Activated T-cell treated with anti-CD3 and anti-CD28 coated beads, Interleukin-2, amount 50 U/mL, for 24 hours (primary cell): Measurements from ENCODE around the gene ABCC8.

Experiments
- DNase-seq: peaks from one replicate; pipeline ENCODE4 v3.0.0-alpha.2; 2020
- H3K27ac Mint-ChIP-seq: 2 replicates; pipeline ENCODE4 v1.8.0; 2020; ENCODE audit warnings: mild to moderate bottlenecking, mixed read lengths
- H3K27me3 Mint-ChIP-seq: 2 replicates; pipeline ENCODE4 v1.8.0; 2020; ENCODE audit warnings: mixed read lengths
- H3K36me3 Mint-ChIP-seq: 2 replicates; pipeline ENCODE4 v1.8.0; 2020; ENCODE audit warnings: low read depth, mixed read lengths
- H3K4me1 Mint-ChIP-seq: 2 replicates; pipeline ENCODE4 v1.8.0; 2020; ENCODE audit warnings: low read depth, mixed read lengths
- H3K4me3 Mint-ChIP-seq: 2 replicates; pipeline ENCODE4 v1.8.0; 2020; ENCODE audit warnings: mild to moderate bottlenecking, moderate library complexity, mixed read lengths
- H3K9me3 Mint-ChIP-seq: 2 replicates; pipeline ENCODE4 v1.8.0; 2020; ENCODE audit warnings: mixed read lengths

ABCC8 gene

GRCh38 chr11:17490938-17491337, 14.3 kb upstream of the ABCC8 start:
- Mint-ChIP-seq H3K9me3 (no peaks in the 10 kb centered on the region), H3K27me3 (peaks cover 7% of the 10 kb centered on the region), H3K27ac (no peak overlapping the region), H3K36me3 (no peaks in the 10 kb centered on the region), H3K4me1 (no peaks in the 10 kb centered on the region), H3K4me3 (no peak overlapping the region)
- no peak for DNase-seq

DNA sequence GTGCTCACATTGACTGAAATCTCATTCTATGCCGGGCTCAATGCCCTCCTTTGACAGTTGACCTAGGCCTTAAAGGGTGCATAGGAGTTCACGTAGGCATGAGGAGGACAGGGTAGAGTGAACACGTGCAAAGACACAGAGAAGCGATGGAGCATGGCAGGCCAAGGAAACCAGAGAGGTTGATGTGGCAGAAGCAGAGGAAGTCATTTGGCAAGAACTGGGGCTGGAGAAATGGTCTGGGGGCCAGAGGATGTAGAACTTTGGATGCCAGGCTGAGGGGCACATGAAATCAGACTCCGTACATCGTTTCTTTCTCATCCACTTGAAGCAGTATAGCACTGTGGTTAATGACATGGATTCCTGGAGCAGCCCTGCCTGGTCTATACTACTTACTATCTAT, 13.6 kb upstream of the ABCC8 start:
- Mint-ChIP-seq H3K9me3 (no peaks in the 10 kb centered on the region), H3K4me1 (no peaks in the 10 kb centered on the region), H3K36me3 (no peaks in the 10 kb centered on the region), H3K27ac (no peak overlapping the region), H3K4me3 (no peak overlapping the region), H3K27me3 (peaks cover 7% of the 10 kb centered on the region)
- no peak for DNase-seq

- Mint-ChIP-seq H3K27ac (no peak overlapping the region), H3K9me3 (no peaks in the 10 kb centered on the region), H3K36me3 (no peaks in the 10 kb centered on the region), H3K27me3 (peaks cover 7% of the 10 kb centered on the region), H3K4me1 (no peaks in the 10 kb centered on the region), H3K4me3 (no peak overlapping the region)
- no peak for DNase-seq
Measured at GRCh38 chr11:17489751-17490150, 13.1 kb upstream of the ABCC8 start.

DNA sequence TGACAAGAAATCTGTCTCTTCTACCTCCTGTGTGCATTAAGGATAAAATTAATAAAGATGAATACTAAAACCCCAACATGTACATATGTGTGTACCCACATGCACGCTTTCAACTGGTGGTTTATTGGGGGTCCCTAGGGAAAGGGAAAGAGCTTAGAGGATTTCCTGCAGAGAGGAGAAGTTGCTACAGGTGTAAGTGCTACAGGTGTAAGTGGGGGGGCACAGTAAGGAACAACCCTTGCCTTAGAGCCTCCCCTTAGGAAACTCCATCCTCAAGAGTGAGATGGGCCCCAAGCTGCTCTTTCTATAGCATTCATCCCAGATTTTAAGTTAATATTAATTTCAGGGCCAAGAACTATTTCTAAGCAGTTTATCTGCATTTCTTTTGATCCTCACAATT, 11.9 kb upstream of the ABCC8 start:
- H3K27ac Mint-ChIP-seq, result no peak overlapping the region
- H3K9me3 Mint-ChIP-seq, result peaks cover 3% of the 10 kb centered on the region
- H3K27me3 Mint-ChIP-seq, result peaks cover 8% of the 10 kb centered on the region
- DNase-seq, result no peak
- H3K4me3 Mint-ChIP-seq, result no peak overlapping the region
- no peaks in the 10 kb centered on the region for H3K4me1 Mint-ChIP-seq
- H3K36me3 Mint-ChIP-seq, result no peaks in the 10 kb centered on the region

DNA sequence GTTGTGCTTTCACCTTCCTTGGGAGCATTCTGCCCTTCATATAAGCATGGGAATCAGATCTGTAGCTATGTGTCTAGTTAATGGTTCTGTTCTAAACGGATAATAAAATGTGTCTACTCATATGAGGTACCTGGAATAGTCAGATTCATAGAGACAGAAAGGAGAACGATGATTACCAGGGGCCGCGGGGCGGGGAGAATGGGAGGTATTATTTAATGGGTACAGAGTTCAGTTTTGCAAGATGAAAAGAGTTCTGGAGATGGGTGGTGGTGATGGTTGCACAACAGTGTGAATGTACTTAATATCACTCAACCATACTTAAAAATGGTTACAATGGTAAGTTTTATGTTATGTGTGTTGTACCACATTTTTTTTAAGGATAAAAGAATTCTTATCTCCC, 10.0 kb upstream of the ABCC8 start:
- Mint-ChIP-seq H3K27ac (no peak overlapping the region), H3K9me3 (peaks cover 5% of the 10 kb centered on the region), H3K27me3 (peaks cover 10% of the 10 kb centered on the region), H3K4me3 (no peak overlapping the region), H3K4me1 (no peaks in the 10 kb centered on the region), H3K36me3 (no peaks in the 10 kb centered on the region)
- no peak for DNase-seq

GRCh38 chr11:17483505-17483904, 6.9 kb upstream of the ABCC8 start:
- Mint-ChIP-seq H3K36me3 (no peaks in the 10 kb centered on the region), H3K4me1 (no peaks in the 10 kb centered on the region), H3K4me3 (no peak overlapping the region), H3K27me3 (peaks cover 22% of the 10 kb centered on the region), H3K9me3 (peaks cover 5% of the 10 kb centered on the region), H3K27ac (no peak overlapping the region)
- no peak for DNase-seq

DNA sequence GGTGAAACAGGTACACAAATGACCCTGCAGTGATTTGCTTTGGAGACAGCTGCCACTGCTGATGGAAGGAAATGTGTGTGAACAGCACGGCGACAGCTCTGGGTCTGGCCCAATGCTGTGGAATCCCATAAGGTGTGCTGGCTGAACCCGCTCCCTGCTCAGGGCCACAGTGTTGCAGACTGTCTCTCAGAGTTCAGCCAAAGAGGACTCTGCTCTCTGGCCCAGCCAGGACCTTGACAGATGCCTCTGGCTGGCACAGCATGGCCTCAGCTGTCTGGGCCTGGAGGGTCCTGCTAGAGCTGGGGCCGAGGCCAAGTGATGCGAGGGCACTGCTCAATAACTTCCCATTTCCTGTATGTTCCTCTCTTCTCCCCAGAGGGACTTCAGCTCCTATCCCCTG, 5.3 kb upstream of the ABCC8 start:
- H3K4me1 Mint-ChIP-seq, result no peaks in the 10 kb centered on the region
- no peaks in the 10 kb centered on the region for H3K36me3 Mint-ChIP-seq
- H3K4me3 Mint-ChIP-seq, result no peak overlapping the region
- peaks cover 5% of the 10 kb centered on the region for H3K9me3 Mint-ChIP-seq
- peaks cover 34% of the 10 kb centered on the region for H3K27me3 Mint-ChIP-seq
- H3K27ac Mint-ChIP-seq, result no peak overlapping the region
- no peak for DNase-seq

- Mint-ChIP-seq H3K4me1 (peaks cover 2% of the 10 kb centered on the region), H3K27me3 (peaks cover 55% of the 10 kb centered on the region), H3K4me3 (no peak overlapping the region)
Measured at GRCh38 chr11:17479284-17480214, 2.9 kb upstream of the ABCC8 start.

DNA sequence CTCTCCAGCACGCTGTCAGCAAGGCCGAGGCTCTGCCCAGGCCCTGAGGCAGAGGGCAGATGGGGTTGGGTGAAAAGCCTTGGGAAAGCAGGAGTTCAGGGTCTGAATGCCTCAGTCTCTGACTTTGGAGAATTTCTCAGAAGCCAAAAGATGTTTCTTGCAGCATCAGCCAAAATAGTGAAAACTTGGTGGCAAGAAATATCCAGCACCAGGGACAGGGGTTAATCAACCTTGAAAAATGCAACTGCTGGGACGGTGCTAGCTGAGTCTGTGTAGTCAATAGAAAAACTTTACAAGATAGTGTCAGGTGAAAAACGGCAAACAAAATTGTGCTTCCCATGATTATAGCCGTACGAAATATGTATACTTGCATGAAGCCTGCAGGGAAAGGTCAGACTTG, 1.4 kb upstream of the ABCC8 start:
- no peaks in the 10 kb centered on the region for H3K9me3 Mint-ChIP-seq
- H3K27me3 Mint-ChIP-seq, result peaks cover 64% of the 10 kb centered on the region
- H3K36me3 Mint-ChIP-seq, result no peaks in the 10 kb centered on the region
- H3K27ac Mint-ChIP-seq, result no peak overlapping the region
- no peak overlapping the region for H3K4me3 Mint-ChIP-seq
- DNase-seq, result no peak
- H3K4me1 Mint-ChIP-seq, result peaks cover 2% of the 10 kb centered on the region

More at GRCh38 chr11:17479284-17480214, 2.9 kb upstream of the ABCC8 start:
- no peak for DNase-seq
- H3K9me3 Mint-ChIP-seq, result peaks cover 5% of the 10 kb centered on the region
- no peaks in the 10 kb centered on the region for H3K36me3 Mint-ChIP-seq
- no peak overlapping the region for H3K27ac Mint-ChIP-seq

DNA sequence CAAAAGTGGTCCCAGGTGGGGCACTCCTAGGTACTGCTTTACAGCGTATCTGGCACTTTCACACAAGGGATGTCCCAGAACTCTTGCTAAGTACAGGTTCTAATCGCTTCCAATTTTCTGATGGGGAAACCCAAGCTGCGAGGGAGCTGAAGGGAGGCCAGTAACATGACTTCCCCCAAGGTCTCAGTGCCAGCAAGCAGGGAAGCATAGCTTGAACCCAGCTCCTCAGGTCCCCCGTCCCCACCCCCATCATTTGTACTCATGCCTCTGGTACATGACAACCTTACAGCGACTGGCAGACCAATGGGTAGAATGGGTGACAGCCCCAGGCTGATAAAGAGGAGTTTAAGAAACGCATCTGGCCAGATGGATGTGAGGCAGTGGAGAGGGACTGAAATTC, 716 bp upstream of the ABCC8 start:
- Mint-ChIP-seq H3K27me3 (peaks cover 71% of the 10 kb centered on the region), H3K27ac (no peak overlapping the region), H3K4me3 (no peak overlapping the region), H3K36me3 (no peaks in the 10 kb centered on the region), H3K9me3 (no peaks in the 10 kb centered on the region), H3K4me1 (peaks cover 2% of the 10 kb centered on the region)
- no peak for DNase-seq

GRCh38 chr11:17477084-17477333, 364 bp upstream of the ABCC8 start:
- no peaks in the 10 kb centered on the region for H3K9me3 Mint-ChIP-seq
- H3K27me3 Mint-ChIP-seq, result peaks cover 72% of the 10 kb centered on the region
- H3K27ac Mint-ChIP-seq, result no peak overlapping the region
- DNase-seq, result no peak
- H3K4me1 Mint-ChIP-seq, result peaks cover 2% of the 10 kb centered on the region
- H3K4me3 Mint-ChIP-seq, result no peak overlapping the region
- no peaks in the 10 kb centered on the region for H3K36me3 Mint-ChIP-seq

GRCh38 chr11:17475666-17476316, 854 bp downstream of the ABCC8 start:
- peaks cover 2% of the 10 kb centered on the region for H3K4me1 Mint-ChIP-seq
- H3K27ac Mint-ChIP-seq, result no peak overlapping the region
- no peaks in the 10 kb centered on the region for H3K9me3 Mint-ChIP-seq
- peaks cover 72% of the 10 kb centered on the region for H3K27me3 Mint-ChIP-seq
- no peak for DNase-seq
- H3K36me3 Mint-ChIP-seq, result no peaks in the 10 kb centered on the region
- no peak overlapping the region for H3K4me3 Mint-ChIP-seq

DNA sequence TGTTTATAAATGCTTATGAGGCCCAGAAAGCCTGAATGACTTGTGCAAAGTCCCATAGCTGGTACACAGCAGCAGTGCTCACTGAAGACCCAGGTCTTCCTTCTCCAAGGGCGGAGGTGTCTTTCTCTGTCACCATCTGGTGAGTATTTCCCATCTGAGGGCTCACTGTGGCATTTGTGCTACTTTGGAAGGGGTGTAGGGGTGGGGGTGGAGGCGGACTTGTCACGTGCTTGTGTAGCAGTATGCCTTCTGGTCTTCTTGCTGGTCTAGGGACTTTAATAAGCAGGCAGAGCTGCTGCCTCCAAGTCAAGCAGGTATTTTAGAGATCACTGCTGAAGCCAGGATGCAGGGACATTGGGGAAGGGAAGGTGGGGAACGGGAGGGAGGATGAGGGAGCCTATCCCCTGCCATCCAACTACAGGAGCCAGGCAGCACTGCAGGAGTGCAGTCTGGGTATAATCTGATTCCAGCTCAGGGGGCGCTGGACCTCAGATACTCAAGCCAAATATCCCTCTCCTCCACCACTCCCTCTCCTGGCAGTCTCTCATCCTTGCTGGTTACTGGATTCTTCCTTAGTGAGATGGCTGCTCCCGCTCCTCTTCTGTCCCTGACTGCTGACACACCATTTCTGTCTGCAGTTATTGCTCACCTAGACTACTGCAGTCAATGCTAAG, 3.4 kb downstream of the ABCC8 start:
- DNase-seq, result no peak
- peaks cover 55% of the 10 kb centered on the region for H3K27me3 Mint-ChIP-seq
- H3K9me3 Mint-ChIP-seq, result no peaks in the 10 kb centered on the region
- no peak overlapping the region for H3K4me3 Mint-ChIP-seq
- no peak overlapping the region for H3K27ac Mint-ChIP-seq
- peaks cover 2% of the 10 kb centered on the region for H3K4me1 Mint-ChIP-seq
- no peaks in the 10 kb centered on the region for H3K36me3 Mint-ChIP-seq

DNA sequence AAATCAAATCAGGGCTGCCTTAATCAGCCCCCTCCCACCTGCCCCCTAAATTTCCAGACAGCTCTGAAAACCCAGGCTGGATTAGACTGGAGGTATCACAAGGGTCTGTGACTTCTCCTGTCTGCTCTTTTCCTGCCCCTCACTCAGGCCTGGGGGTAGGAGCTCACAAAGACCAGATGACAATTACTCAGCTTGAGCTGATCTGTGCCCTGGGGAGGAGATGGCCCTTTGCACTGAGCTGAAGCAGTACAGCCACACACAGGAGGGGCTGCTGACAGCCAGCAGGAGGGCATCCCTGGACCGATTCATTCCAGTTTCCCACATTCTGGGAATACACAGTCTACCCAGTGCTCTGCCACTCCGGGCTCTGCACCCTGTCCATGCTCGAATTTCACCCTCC, 4.2 kb downstream of the ABCC8 start:
- Mint-ChIP-seq H3K4me3 (no peak overlapping the region), H3K9me3 (no peaks in the 10 kb centered on the region), H3K27me3 (peaks cover 47% of the 10 kb centered on the region), H3K4me1 (peaks cover 2% of the 10 kb centered on the region), H3K27ac (no peak overlapping the region), H3K36me3 (no peaks in the 10 kb centered on the region)
- no peak for DNase-seq

DNA sequence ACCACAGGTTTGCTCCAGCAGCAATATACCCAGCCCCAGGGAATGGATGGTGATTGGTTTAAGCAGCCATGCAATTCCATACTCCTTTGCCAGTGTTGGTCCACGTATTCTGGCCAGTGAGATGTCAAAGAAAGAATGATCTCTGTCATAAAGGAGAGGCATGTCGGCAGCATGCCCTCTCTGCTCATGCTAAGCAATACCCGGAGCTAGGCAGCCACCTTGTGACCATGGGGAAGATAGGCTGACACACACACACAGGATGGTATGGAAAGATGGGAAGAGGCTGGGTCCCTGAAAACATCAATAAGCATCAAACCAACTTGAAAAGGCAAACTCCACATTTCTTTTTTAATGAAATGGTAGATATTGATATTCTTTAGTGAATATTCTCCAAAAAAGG, 5.1 kb downstream of the ABCC8 start:
- no peak overlapping the region for H3K27ac Mint-ChIP-seq
- H3K4me1 Mint-ChIP-seq, result peaks cover 2% of the 10 kb centered on the region
- no peaks in the 10 kb centered on the region for H3K36me3 Mint-ChIP-seq
- H3K4me3 Mint-ChIP-seq, result no peak overlapping the region
- H3K27me3 Mint-ChIP-seq, result peaks cover 40% of the 10 kb centered on the region
- no peaks in the 10 kb centered on the region for H3K9me3 Mint-ChIP-seq
- no peak for DNase-seq
